Peyer's patch (tissue), 4 donors: Measurements from ENCODE around the gene FHIP2A.
"Not testable (repeated sequence)": the region's sequence is repeated elsewhere in the genome, so short reads cannot be mapped to it uniquely, and the experiment has no call there.

Experiments
- CTCF ChIP-seq, 6 experiments: fragments of 450-650 bp in 4 of 6; fragments of 200-600 bp in 2 of 6; sonication (generic) in 1 of 6; IDR thresholded peaks; one replicate each; pipeline ENCODE4 v1.5.1; 2017 to 2019; ENCODE audit warnings: antibody characterized with exemption in 6 of 6, mild to moderate bottlenecking in 3 of 6, moderate library complexity in 1 of 6
- POLR2A ChIP-seq, 2 donors: fragments of 450-650 bp; IDR thresholded peaks; one replicate each; pipeline ENCODE4 v1.5.1; 2017; ENCODE audit warnings: antibody characterized with exemption in 2 of 2, mild to moderate bottlenecking in 2 of 2, moderate library complexity in 2 of 2

GRCh38 chr10:114857288-114857565 is 35.6 kb downstream of the FHIP2A start:
- TF ChIP-seq CTCF, POLR2A (IDR thresholded peaks at IDR 0.05): not testable (repeated sequence)
